HG03060 (cell line): Measurements from ENCODE around the gene C19orf44.
A peak's percentile ranks its signal among the peaks of the same experiment; 100 is the strongest.
"Not testable (repeated sequence)": the region's sequence is repeated elsewhere in the genome, so short reads cannot be mapped to it uniquely, and the experiment has no call there.

Source experiments
- ATAC-seq: cut with Tn5 transposase; IDR thresholded peaks from one replicate; pipeline ENCODE4 v1.9.1; 2021; ENCODE audit warnings: low read depth, moderate number of reproducible peaks; ENCODE audit not compliant: unreplicated experiment

The C19orf44 gene

DNA sequence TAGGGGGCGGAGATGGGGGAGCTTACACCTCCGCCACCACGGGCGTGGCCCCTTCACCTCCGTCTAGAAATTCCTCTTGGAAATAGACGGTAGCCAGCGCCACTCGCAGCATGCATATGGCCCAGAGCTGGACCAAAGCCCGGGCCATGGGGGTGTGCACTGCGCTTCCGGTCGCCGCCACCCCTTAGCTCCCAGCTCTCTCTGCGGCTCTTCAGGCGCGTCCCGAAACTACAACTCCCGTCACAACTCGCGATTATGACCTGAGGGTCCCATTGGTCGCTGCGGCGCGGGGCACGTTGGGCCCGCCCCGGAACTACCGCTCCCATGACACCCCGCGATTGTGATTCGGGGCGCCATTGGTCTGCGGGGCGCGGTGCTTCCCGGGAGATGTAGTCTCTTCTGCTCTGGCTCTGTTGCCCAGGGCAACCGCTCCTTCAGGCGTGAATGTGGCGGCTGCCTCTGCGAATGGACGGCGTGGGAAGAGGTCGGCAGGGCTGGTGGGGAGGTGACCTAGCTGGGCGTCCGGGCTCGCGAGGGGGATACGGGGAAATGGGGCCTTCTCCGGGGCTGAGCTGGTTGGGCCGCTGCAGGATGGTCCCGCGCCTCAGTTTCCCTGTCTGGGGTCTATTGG is at the start of gene C19orf44, which contains the start of gene CALR3:
C19orf44 (plus strand) TSS at position 413 of the 631 bp plus-strand sequence. CDS start 4,399 bp downstream, outside the sequence.
CALR3 (minus strand) TSS at position 186 of the 631 bp plus-strand sequence; CDS start at position 148, 38 bp downstream.
- ATAC-seq, result peak; percentile 96

GRCh38 chr19:16446724-16447368 is 49.3 kb upstream of the C19orf44 start:
- ATAC-seq, result no peak

GRCh38 chr19:16448872-16449271 is 47.3 kb upstream of the C19orf44 start:
- not testable (repeated sequence) for ATAC-seq

DNA sequence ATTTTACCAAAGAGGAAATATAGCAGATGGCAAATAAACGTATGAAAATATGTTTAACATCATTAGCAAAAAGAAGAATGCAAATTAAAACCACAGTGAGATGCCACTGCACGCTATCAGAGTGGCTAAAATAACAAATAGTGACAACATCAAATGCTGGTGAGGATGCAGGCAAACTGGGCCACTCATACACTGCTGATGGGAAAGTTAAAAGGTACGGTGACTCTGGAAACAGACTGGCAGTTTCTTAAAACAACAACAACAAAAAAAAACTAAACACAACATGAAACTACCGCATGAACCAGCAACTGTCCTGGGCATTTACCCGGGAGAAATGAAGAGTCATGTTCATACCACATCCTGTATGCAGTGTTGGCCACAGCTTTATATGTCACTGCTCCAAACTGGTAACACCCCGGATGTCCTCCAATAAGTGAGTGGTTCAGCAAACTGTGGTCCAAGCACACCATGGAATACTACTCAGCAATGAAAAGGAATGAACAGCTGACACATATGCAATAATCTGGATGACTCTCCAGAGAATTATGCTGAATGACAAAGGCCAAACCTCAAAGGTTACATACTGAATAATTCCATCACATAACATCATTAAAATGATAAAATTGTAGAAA is 46.7 kb upstream of the C19orf44 start:
- no peak for ATAC-seq

GRCh38 chr19:16452325-16452724 is 43.9 kb upstream of the C19orf44 start:
- no peak for ATAC-seq

DNA sequence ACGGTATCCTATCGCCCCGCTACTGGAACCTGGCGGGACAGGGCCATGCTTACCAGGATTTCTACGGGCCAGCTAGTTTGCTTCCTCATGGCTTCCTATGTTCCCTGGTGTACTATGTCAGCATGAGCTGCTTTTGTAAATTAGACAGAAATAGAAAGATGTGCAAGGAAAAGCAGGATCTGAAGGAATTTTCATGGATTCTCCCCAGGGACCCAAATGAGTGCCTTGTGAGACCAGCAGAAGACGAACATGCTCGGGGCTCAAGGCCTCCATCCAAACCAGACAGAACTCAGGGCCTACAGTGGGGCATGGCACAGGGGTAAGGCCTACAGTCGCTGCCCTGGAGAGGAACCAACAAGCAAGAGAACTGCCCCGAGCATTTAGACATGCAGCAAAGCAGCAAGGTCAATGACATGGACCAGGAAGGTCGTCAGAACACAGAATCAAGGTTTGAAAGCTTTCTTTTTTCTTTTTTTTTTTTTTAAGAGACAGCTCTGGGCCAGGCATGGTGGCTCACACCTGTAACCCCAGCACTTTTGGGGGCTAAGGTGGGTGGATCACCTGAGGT is 41.8 kb upstream of the C19orf44 start:
- ATAC-seq, result no peak

GRCh38 chr19:16455489-16455888 is 40.7 kb upstream of the C19orf44 start:
- no peak for ATAC-seq

DNA sequence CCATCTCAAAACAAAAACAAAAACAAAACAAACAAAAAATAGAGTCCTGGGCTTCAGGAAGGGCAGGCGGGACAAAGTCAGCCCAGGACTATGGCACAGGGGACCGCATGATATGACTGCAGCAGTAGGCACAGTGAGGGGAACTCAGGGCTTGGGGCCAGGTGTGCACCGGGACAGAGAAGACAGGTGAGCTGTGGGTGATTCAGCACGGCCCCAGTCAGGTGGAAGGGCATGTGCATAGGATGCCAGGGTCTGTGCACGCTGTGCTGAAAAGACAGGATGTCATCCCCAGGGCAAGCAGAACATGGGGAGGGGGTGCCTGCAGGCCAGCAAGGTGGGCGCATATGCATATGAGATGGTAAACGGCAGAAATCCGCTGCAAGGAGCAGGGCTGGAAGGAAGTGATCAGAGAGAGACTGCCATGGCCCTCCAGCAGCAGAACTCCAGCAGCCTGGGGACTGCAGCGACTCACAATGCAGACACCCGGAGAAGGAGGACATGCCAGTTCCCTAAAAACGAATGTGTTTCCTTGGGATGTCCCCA is 39.5 kb upstream of the C19orf44 start:
- no peak for ATAC-seq

- no peak for ATAC-seq
These were observed 38.8 kb upstream of the C19orf44 start for GRCh38 chr19:16457195-16457953.

DNA sequence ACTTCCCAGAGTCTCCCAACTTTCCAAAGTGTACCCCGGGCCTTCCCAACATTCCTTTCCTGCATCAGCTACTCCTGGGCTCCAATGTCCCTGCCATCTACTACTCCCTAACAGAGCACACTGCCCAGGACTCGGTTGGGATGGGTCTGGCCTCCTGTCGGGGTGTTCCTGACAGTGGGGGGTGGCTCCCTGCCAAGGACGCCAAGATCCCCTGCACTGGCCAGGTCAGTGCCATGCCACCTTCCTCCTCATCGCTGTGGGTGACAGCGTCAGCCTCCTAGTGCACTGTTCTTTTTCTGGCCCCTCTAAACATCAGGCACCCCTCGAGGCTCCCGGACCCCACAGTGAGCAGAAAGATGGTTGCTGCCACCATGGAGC is 38.3 kb upstream of the C19orf44 start:
- no peak for ATAC-seq

- no peak for ATAC-seq
These were observed 37.5 kb upstream of the C19orf44 start for GRCh38 chr19:16458391-16459341.

DNA sequence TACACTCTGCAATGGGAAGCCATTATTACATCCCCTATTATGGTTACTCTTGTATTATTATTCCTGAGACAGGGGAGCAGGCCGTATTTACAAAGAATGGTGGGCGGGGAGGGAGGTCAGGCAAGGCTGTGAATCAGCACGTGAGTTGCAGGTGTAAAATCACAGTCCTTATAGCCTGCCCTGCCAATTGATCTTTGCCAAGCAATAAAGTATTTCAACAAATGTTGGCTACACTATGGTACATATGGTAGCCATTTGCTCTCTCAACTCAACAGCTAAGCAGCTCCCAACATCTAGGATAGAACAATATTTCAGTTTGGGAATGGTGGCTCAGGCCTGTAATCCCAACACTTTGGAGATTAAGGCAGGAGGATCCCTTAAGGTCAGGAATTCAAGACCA is 36.5 kb upstream of the C19orf44 start:
- no peak for ATAC-seq

- no peak for ATAC-seq
These were observed 35.7 kb upstream of the C19orf44 start for GRCh38 chr19:16460454-16460853.

DNA sequence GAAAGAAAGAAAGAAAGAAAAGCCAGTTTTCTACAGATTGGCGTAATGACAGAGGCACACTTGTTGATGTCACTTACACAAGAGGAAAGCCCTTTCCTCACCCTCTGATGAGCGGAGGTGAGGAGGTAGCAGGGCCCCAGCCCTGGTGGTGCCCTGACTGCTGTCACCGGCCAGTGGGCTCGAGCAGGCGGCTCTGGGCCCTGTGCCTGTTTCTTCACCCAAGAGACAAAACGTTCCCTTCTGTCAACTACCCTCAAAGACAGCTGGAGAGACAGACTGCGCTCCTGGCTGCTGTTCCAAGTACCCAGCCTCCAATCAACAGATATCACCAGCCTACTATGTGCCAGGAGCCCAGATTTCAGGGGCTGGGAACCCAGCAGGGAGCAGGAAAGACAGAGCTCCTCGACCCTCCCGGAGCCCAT is 34.6 kb upstream of the C19orf44 start:
- ATAC-seq, result no peak

- no peak for ATAC-seq
These were observed 33.4 kb upstream of the C19orf44 start for GRCh38 chr19:16462757-16463250.

- ATAC-seq, result no peak
These were observed 32.7 kb upstream of the C19orf44 start for GRCh38 chr19:16463341-16463990.

- no peak for ATAC-seq
These were observed 32.1 kb upstream of the C19orf44 start for GRCh38 chr19:16463991-16464575.

GRCh38 chr19:16465239-16465638 is 31.0 kb upstream of the C19orf44 start:
- no peak for ATAC-seq
